HG02852 (cell line): ENCODE measurements around the gene CORO2A.
A peak's percentile ranks its signal among the peaks of the same experiment; 100 is the strongest.

ENCODE experiments used
- ATAC-seq: cut with Tn5 transposase; IDR thresholded peaks from one replicate; pipeline ENCODE4 v1.9.1; 2021; ENCODE audit warnings: mild to moderate bottlenecking, moderate library complexity; ENCODE audit not compliant: unreplicated experiment

Gene CORO2A

GRCh38 chr9:98193336-98193944, 1.0 kb upstream of the CORO2A start:
- no peak for ATAC-seq

GRCh38 chr9:98191671-98192502, 550 bp downstream of the CORO2A start:
- peak; percentile 20 for ATAC-seq

GRCh38 chr9:98191181-98191608, 1.2 kb downstream of the CORO2A start:
- no peak for ATAC-seq

- no peak for ATAC-seq
Measured at GRCh38 chr9:98190757-98191105, 1.7 kb downstream of the CORO2A start.

GRCh38 chr9:98189412-98189811, 3.0 kb downstream of the CORO2A start:
- ATAC-seq = no peak

- no peak for ATAC-seq
Measured at GRCh38 chr9:98187926-98188325, 4.5 kb downstream of the CORO2A start.

GRCh38 chr9:98186236-98186635, 6.2 kb downstream of the CORO2A start:
- ATAC-seq = no peak

- ATAC-seq = no peak
Measured at GRCh38 chr9:98185611-98186171, 6.7 kb downstream of the CORO2A start.

GRCh38 chr9:98185021-98185567, 7.3 kb downstream of the CORO2A start:
- ATAC-seq = no peak

- ATAC-seq = no peak
Measured at GRCh38 chr9:98184326-98184725, 8.1 kb downstream of the CORO2A start.

- ATAC-seq = no peak
Measured at GRCh38 chr9:98182889-98183599, 9.4 kb downstream of the CORO2A start.

- ATAC-seq = no peak
Measured at GRCh38 chr9:98182069-98182820, 10.2 kb downstream of the CORO2A start.

- no peak for ATAC-seq
Measured at GRCh38 chr9:98181746-98182068, 10.7 kb downstream of the CORO2A start.

- ATAC-seq = no peak
Measured at GRCh38 chr9:98180996-98181395, 11.4 kb downstream of the CORO2A start.

- no peak for ATAC-seq
Measured at GRCh38 chr9:98178874-98179850, 13.3 kb downstream of the CORO2A start.

- no peak for ATAC-seq
Measured at GRCh38 chr9:98176391-98177259, 15.8 kb downstream of the CORO2A start.

GRCh38 chr9:98175762-98176161, 16.7 kb downstream of the CORO2A start:
- no peak for ATAC-seq

- ATAC-seq = no peak
Measured at GRCh38 chr9:98175028-98175569, 17.3 kb downstream of the CORO2A start.
